Endodermal cell (in vitro differentiated cells): Measurements from ENCODE around the gene TOB1. TPM values are rescaled to one million over a fixed set of nuclear protein-coding genes. Genes with fewer than 3 reads are reported as not detected.

ENCODE experiments used
- DNase-seq: peaks from one replicate; pipeline ENCODE4 v3.0.0-alpha.2; 2017
- H3K27ac ChIP-seq: 2 replicates; pipeline ENCODE4 v1.5.1; 2013; ENCODE audit warnings: mild to moderate bottlenecking, low read depth, low read length, moderate library complexity
- H3K27me3 ChIP-seq: 2 replicates; pipeline ENCODE4 v1.6.1; 2013; ENCODE audit warnings: mild to moderate bottlenecking, low read length, moderate library complexity; ENCODE audit not compliant: insufficient read depth, control insufficient read depth, poor library complexity, severe bottlenecking
- H3K36me3 ChIP-seq: 2 replicates; pipeline ENCODE4 v1.7.0; 2013; ENCODE audit warnings: mild to moderate bottlenecking, low read length, moderate library complexity; ENCODE audit not compliant: control insufficient read depth, insufficient read depth
- H3K4me1 ChIP-seq: one replicate; pipeline ENCODE4 v1.7.0; 2013; ENCODE audit warnings: low read length; ENCODE audit not compliant: control insufficient read depth, insufficient read depth
- H3K4me3 ChIP-seq: 2 replicates; pipeline ENCODE4 v1.5.1; 2013; ENCODE audit warnings: mild to moderate bottlenecking, low read length, moderate library complexity
- H3K9ac ChIP-seq: 2 replicates; pipeline ENCODE4 v1.6.1; 2013; ENCODE audit warnings: mild to moderate bottlenecking, low read length, moderate library complexity; ENCODE audit not compliant: poor library complexity, severe bottlenecking; ENCODE audit errors: extremely low read depth
- H3K9me3 ChIP-seq: 2 replicates; pipeline ENCODE4 v1.6.1; 2013; ENCODE audit warnings: mild to moderate bottlenecking, low read length, moderate library complexity; ENCODE audit not compliant: control insufficient read depth
- H3K27ac Mint-ChIP-seq: 2 replicates; pipeline ENCODE4 v1.8.0; 2020; ENCODE audit warnings: mixed read lengths
- H3K27me3 Mint-ChIP-seq: 2 replicates; pipeline ENCODE4 v1.8.0; 2021; ENCODE audit warnings: mild to moderate bottlenecking, mixed read lengths; ENCODE audit not compliant: insufficient read depth
- H3K36me3 Mint-ChIP-seq: 2 replicates; pipeline ENCODE4 v1.8.0; 2020; ENCODE audit warnings: low read depth, mixed read lengths
- H3K4me1 Mint-ChIP-seq: 2 replicates; pipeline ENCODE4 v1.8.0; 2020; ENCODE audit warnings: mixed read lengths
- H3K4me3 Mint-ChIP-seq: 2 replicates; pipeline ENCODE4 v1.8.0; 2020; ENCODE audit warnings: mild to moderate bottlenecking, moderate library complexity, mixed read lengths
- H3K9me3 Mint-ChIP-seq: 2 replicates; pipeline ENCODE4 v1.8.0; 2020; ENCODE audit warnings: mild to moderate bottlenecking, mixed read lengths
- WGBS, 2 experiments: methylation state at CpG; one replicate each; pipeline versions ENCODE4 v1.1.5 to v1.1.7; 2013; ENCODE audit warnings: missing lambda C conversion rate in 2 of 2, mixed read lengths in 1 of 2; ENCODE audit not compliant: insufficient coverage in 1 of 2, insufficient read length in 1 of 2; 5-methylcytosine and 5-hydroxymethylcytosine counted together
- total RNA-seq, 2 donors: library from RNA; stranded (reverse); fragmentation: NEBNext Ultra II Directional in 1 of 2; extraction: Animal tissue kit (Norgen Biotek cat#: 25700) in 1 of 2; gene quantifications; 2 replicates in 1 of 2; 3 replicates in 1 of 2; pipeline ENCODE4 v1.2.1, GENCODE V29; 2021
- TF ChIP-seq, protein P1 (sequence below): fragments of 200-600 bp; sonication (generic); conservative IDR thresholded peaks from 2 replicates; pipeline ENCODE4 v1.5.0; 2021; ENCODE audit warnings: antibody characterized with exemption, mild to moderate bottlenecking

TOB1 gene
- total RNA-seq, 2 donors from 2014 or later, result 35.5 to 36.3 TPM

DNA sequence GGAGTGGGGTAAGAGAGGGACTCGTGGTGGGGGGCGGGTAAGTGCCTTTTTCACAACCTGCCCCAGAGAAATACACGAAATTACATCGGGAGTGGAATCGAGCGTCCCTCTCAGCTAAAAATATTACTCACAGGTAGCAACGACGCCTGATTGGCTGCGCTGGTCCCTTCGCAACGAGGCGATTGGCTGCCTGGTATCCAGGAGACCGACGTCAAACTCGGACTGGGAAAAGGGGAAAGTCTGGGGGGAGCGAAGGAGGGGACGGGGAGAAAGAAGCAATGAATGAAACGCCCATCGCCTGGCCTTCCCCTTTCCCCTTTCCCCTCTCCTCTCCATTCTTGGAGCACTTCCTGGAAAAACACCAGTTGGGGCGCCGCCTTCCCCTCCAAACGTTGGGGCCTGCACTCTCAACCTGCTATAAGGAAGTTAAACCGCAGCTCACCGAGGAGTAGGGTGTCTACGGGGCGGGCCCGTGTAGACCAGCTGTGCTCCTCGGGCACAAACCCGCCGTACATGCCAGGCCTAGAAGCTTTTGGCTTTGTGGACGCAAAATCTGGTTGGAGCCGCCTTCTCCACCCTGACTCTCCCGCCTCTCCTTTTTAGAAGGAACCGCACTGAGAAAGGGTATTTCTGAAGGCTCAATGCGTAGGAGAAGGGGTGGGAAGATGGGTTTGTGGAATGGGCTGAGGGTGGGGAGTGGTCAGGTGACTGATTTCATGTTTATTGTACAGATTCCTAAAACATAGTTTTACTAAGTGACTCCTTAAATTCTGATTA, 1.4 kb upstream of the TOB1 start:
- Histone ChIP-seq H3K36me3 (peaks cover 15% of the 10 kb centered on the region), H3K9ac (peak overlapping the region; percentile 97), H3K9me3 (no peaks in the 10 kb centered on the region), H3K27ac (peak overlapping the region; percentile 94), H3K27me3 (no peaks in the 10 kb centered on the region), H3K4me1 (no peaks in the 10 kb centered on the region), H3K4me3 (peak overlapping the region; percentile 99)
- H3K27me3 Mint-ChIP-seq, result no peaks in the 10 kb centered on the region
- H3K9me3 Mint-ChIP-seq, result no peaks in the 10 kb centered on the region
- 0% methylated on average over 8 to 31 of the region's 35 CpGs for WGBS, 2 experiments
- peak overlapping the region; percentile 99 for H3K27ac Mint-ChIP-seq
- peaks cover 9% of the 10 kb centered on the region for H3K36me3 Mint-ChIP-seq
- TF ChIP-seq, protein P1, sequence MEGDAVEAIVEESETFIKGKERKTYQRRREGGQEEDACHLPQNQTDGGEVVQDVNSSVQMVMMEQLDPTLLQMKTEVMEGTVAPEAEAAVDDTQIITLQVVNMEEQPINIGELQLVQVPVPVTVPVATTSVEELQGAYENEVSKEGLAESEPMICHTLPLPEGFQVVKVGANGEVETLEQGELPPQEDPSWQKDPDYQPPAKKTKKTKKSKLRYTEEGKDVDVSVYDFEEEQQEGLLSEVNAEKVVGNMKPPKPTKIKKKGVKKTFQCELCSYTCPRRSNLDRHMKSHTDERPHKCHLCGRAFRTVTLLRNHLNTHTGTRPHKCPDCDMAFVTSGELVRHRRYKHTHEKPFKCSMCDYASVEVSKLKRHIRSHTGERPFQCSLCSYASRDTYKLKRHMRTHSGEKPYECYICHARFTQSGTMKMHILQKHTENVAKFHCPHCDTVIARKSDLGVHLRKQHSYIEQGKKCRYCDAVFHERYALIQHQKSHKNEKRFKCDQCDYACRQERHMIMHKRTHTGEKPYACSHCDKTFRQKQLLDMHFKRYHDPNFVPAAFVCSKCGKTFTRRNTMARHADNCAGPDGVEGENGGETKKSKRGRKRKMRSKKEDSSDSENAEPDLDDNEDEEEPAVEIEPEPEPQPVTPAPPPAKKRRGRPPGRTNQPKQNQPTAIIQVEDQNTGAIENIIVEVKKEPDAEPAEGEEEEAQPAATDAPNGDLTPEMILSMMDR, result no peak
- DNase-seq, result peak; percentile 100
- H3K4me3 Mint-ChIP-seq, result peak overlapping the region; percentile 94
- peaks cover 21% of the 10 kb centered on the region for H3K4me1 Mint-ChIP-seq

DNA sequence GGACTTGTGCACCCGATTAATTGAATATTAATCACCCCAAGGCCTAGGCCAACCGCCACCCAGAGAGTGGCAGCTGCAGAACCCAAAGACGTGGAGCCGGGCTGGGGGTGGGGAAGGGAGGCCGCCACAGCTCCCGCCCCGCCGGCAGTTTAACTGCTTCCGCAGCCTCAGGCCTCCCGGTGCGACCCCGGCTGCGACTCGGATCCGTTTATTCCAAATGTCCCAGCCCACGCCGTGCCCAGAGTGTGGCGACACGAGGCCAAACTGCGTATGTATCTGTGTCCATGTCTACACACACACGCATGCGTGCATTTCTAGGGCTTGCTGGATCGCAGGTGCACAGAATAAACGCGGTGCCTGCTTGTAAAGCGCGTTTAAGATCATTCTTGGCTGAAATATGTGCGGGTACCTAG, 802 bp upstream of the TOB1 start:
- 0% methylated on average over 16 to 28 of the region's 28 CpGs for WGBS, 2 experiments
- no peaks in the 10 kb centered on the region for H3K4me1 ChIP-seq
- peak overlapping the region; percentile 94 for H3K4me3 Mint-ChIP-seq
- peaks cover 22% of the 10 kb centered on the region for H3K4me1 Mint-ChIP-seq
- TF ChIP-seq, protein P1, result no peak
- peak overlapping the region; percentile 97 for H3K9ac ChIP-seq
- peak overlapping the region; percentile 94 for H3K27ac ChIP-seq
- no peaks in the 10 kb centered on the region for H3K27me3 ChIP-seq
- H3K4me3 ChIP-seq, result peak overlapping the region; percentile 99
- peaks cover 21% of the 10 kb centered on the region for H3K36me3 ChIP-seq
- no peaks in the 10 kb centered on the region for H3K9me3 ChIP-seq
- H3K27ac Mint-ChIP-seq, result peak overlapping the region; percentile 99
- H3K9me3 Mint-ChIP-seq, result no peaks in the 10 kb centered on the region
- H3K27me3 Mint-ChIP-seq, result no peaks in the 10 kb centered on the region
- DNase-seq, result peak; percentile 92
- H3K36me3 Mint-ChIP-seq, result peaks cover 10% of the 10 kb centered on the region

DNA sequence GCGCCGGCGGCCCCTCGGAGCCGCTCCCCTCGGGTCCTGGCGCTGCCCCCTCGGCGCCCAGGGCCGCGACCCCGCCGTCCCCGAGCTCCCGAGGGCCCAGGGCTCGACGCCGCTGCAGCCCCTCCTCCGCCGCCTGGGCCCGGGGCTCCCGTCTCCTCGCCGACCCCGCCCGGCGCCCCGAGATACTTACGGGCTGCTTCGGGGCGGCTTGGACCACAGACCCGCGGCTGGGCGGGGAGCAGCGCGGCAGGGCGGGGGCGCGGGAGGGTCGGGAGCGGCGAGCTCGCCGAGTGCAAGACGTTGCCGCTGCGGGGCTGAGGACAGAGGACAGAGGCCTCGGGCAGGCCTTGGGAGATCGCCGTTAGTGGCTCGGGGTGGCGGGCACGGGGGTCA, 290 bp downstream of the TOB1 start:
- Histone ChIP-seq H3K36me3 (peaks cover 29% of the 10 kb centered on the region), H3K4me3 (peak overlapping the region; percentile 96), H3K9me3 (no peaks in the 10 kb centered on the region), H3K4me1 (no peaks in the 10 kb centered on the region), H3K27ac (peak overlapping the region; percentile 94), H3K27me3 (no peaks in the 10 kb centered on the region), H3K9ac (peak overlapping the region; percentile 81)
- H3K4me1 Mint-ChIP-seq, result peaks cover 23% of the 10 kb centered on the region
- no peak overlapping the region for H3K27ac Mint-ChIP-seq
- no peak for DNase-seq
- H3K4me3 Mint-ChIP-seq, result peak overlapping the region; percentile 94
- TF ChIP-seq, protein P1, result no peak
- H3K36me3 Mint-ChIP-seq, result peaks cover 16% of the 10 kb centered on the region
- 0% methylated on average over 53 of the region's 53 CpGs; no CpG with 5 or more reads in 1 of the 2 experiments for WGBS, 2 experiments
- H3K9me3 Mint-ChIP-seq, result no peaks in the 10 kb centered on the region
- H3K27me3 Mint-ChIP-seq, result no peaks in the 10 kb centered on the region
